Left lung (tissue), 10 donors: ENCODE data around the gene IKBIP. TPM values are rescaled to one million over a fixed set of nuclear protein-coding genes. Genes with fewer than 3 reads are reported as not detected.
A peak's percentile ranks its signal among the peaks of the same experiment; 100 is the strongest.

Source experiments
- ATAC-seq: fragments of 200-7000 bp; cut with Tn5 transposase; one replicate; pipeline ENCODE4 v1.9.1; 2020; ENCODE audit warnings: moderate library complexity
- DNase-seq, 4 donors: peaks; one replicate each; pipeline ENCODE4 v3.0.0-alpha.2; 2013 to 2020
- H3K27ac ChIP-seq, 2 donors: fragments of 200-600 bp; sonication (generic) in 1 of 2; one replicate each; pipeline versions ENCODE4 v1.5.0 to v1.8.0; 2020 to 2021
- H3K27me3 ChIP-seq, 2 donors: fragments of 200-600 bp; sonication (generic) in 1 of 2; one replicate each; pipeline versions ENCODE4 v1.5.0 to v1.8.0; 2020 to 2021
- H3K36me3 ChIP-seq, 2 donors: fragments of 200-600 bp; sonication (generic) in 1 of 2; one replicate each; pipeline versions ENCODE4 v1.5.0 to v1.8.0; 2020 to 2021
- H3K4me1 ChIP-seq, 2 donors: fragments of 200-600 bp; one replicate each; pipeline ENCODE4 v1.8.0; 2021
- H3K4me3 ChIP-seq, 2 donors: fragments of 200-600 bp; sonication (generic) in 1 of 2; one replicate each; pipeline versions ENCODE4 v1.5.0 to v1.8.0; 2020 to 2021; ENCODE audit warnings: mild to moderate bottlenecking in 1 of 2
- H3K9me3 ChIP-seq, 2 donors: fragments of 200-600 bp; sonication (generic) in 1 of 2; one replicate each; pipeline versions ENCODE4 v1.5.0 to v1.8.0; 2020 to 2021
- CTCF ChIP-seq, 2 donors: fragments of 200-600 bp; sonication (generic) in 1 of 2; IDR thresholded peaks; one replicate each; pipeline versions ENCODE4 v1.5.0 to v1.8.0; 2021; ENCODE audit warnings: antibody characterized with exemption in 2 of 2
- intact Hi-C, 2 donors: fragments of 100-400 bp; cut with DNase I; formaldehyde crosslinking; loops; one replicate each; pipeline versions ENCODE4 v1.11.2 to v1.14.2; 2022
- polyA plus RNA-seq, 6 donors: library from polyadenylated mRNA; unstranded; fragments of 120-200 nt; gene quantifications; one replicate each; pipeline ENCODE4 v1.2.1, GENCODE V29; 2013; ENCODE audit not compliant: insufficient read length in 6 of 6
- total RNA-seq, 2 donors: library from RNA; stranded (reverse); fragmentation: NEBNext Ultra II Directional; extraction: Animal tissue kit (Norgen Biotek cat#: 25700); gene quantifications; one replicate each; pipeline ENCODE4 v1.2.1, GENCODE V29; 2021
- donor health status: DM: no; HTN: yes; CAD: no.
- donor health status: DM: no; HTN: no; CAD: no.

The IKBIP gene
- total and polyA plus RNA-seq, 8 donors: 23.6 to 31.7 (median 28.5) TPM

- Histone ChIP-seq H3K9me3 (no peaks in the 10 kb centered on the region), H3K36me3 (no peaks in the 10 kb centered on the region), H3K4me1 (peaks cover 0 to 66% of the 10 kb centered on the region in 2 donors), H3K27me3 (no peaks in the 10 kb centered on the region), H3K27ac (no peak overlapping the region), H3K4me3 (no peak overlapping the region)
- TF ChIP-seq CTCF (IDR thresholded peaks at IDR 0.05): no peak
- DNase-seq: no peak
- no peak for ATAC-seq
- intact Hi-C loops: no loop called here
Observed at GRCh38 chr12:98639491-98639890, 5.1 kb downstream of the IKBIP start.

DNA sequence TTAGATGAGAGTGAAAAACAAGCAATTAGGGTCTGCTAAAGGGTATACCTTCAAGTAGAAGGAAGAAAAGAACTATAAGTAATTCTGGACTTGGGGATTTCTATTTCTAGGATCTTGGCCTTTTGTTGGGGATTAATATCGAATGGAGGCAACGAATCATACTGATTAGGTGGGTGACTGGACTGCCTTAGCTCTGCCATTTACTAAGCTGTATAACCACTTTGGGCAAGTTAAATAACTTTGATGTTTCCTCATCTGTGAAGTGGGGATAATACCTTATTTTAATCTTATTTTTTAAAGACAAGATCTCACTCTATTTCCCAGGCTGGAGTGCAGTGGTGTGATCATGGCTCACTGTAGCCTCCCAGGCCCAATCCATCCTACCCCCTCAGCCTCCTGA, 6.6 kb downstream of the IKBIP start:
- TF ChIP-seq CTCF (IDR thresholded peaks at IDR 0.05): no peak
- Histone ChIP-seq H3K9me3 (no peaks in the 10 kb centered on the region), H3K4me1 (peaks cover 0 to 60% of the 10 kb centered on the region in 2 donors), H3K36me3 (no peaks in the 10 kb centered on the region), H3K4me3 (no peak overlapping the region), H3K27ac (no peak overlapping the region), H3K27me3 (no peaks in the 10 kb centered on the region)
- ATAC-seq (no peak), DNase-seq (no peak)
- intact Hi-C loops: no loop called here

DNA sequence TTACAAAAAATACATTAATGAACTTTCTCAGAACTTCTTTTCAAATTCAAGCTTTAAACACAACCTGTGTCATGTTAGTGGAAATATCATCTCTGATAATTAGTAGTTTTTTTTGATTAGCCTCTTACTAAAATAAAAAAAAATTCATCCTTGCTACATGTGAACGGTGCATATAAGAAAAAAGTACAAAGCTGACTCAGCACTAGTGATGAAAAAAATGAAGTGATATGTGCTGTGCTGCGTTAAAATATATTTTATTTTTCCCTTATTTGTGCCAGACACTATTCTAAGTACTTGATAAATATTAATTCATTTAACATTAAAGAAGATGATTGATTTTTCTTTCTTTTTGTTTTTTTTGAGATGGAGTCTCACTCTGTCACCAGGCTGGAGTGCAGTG, 7.5 kb downstream of the IKBIP start:
- DNase-seq: no peak
- intact Hi-C loops: no loop called here

DNA sequence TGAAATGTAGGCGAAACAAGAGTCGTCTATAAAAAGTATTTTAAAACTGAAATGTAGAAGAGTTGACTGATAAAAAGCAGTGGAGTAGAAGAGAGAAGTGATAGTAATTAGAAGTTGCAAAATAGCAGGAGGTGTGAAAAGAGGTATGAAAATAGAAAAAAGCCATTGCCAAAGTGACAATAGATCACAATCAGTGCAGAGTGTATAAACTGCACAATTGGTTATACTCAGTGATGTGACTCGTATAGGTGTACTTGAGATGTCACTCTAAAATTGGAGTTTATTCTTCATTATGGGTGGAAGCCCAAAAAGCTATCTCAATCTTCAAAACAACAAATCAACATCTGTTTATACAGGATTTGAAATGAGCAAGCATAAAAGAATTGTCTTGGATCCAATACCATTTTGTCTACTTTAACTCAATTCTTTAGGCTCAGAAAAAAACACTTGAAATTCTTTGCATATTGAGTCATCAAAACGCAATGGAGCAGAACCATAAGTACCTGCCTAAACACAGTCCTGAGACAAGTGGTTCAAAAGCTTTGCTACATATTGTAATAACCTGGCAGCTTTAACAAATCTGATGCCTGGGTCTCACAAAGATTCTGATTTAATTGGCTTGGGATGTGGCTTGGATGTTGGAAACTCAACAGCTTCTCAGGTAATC, 8.8 kb downstream of the IKBIP start:
- intact Hi-C loops: no loop called here
- H3K27ac ChIP-seq: peak overlapping the region in 1 of 2 donors; percentile 9
- H3K4me1 ChIP-seq: peaks cover 0 to 40% of the 10 kb centered on the region in 2 donors
- peak in 1 of 4 donors; percentile 44 for DNase-seq
- H3K27me3 ChIP-seq: no peaks in the 10 kb centered on the region
- no peaks in the 10 kb centered on the region for H3K36me3 ChIP-seq
- no peak for TF ChIP-seq CTCF (IDR thresholded peaks at IDR 0.05)
- no peaks in the 10 kb centered on the region for H3K9me3 ChIP-seq
- H3K4me3 ChIP-seq: no peak overlapping the region
- ATAC-seq: peak; percentile 95

More for the DNA sequence above, 7.5 kb downstream of the IKBIP start:
- no peak for TF ChIP-seq CTCF (IDR thresholded peaks at IDR 0.05)
- no peak for ATAC-seq
- Histone ChIP-seq H3K36me3 (no peaks in the 10 kb centered on the region), H3K27me3 (no peaks in the 10 kb centered on the region), H3K4me3 (no peak overlapping the region), H3K9me3 (no peaks in the 10 kb centered on the region), H3K27ac (no peak overlapping the region), H3K4me1 (peaks cover 0 to 50% of the 10 kb centered on the region in 2 donors)

DNA sequence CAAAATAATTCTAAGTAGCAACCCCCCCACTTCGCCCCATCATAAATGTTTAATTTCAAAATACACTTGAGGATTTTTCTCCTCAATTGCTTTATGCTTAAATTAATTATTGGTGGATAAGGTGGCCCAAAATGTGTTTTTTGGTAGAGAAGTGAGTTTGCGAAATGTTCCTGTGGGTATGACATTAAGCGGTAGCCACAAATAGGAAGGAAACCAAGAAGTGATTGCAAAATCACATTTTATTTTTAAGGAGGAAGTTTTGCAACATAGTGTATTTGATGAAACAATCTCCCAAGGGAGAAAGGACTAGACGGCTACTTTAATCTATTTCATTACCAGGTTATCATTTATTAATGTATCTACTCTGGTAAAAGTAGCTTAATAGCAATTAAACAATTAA, 25.6 kb downstream of the IKBIP start:
- Histone ChIP-seq H3K9me3 (no peaks in the 10 kb centered on the region), H3K36me3 (no peaks in the 10 kb centered on the region), H3K27ac (peak overlapping the region in 1 of 2 donors; percentile 74), H3K27me3 (no peaks in the 10 kb centered on the region), H3K4me1 (peaks cover 6 to 32% of the 10 kb centered on the region in 2 donors), H3K4me3 (no peak overlapping the region)
- TF ChIP-seq CTCF (IDR thresholded peaks at IDR 0.05): no peak
- DNase-seq: peak in 1 of 4 donors; percentile 24
- ATAC-seq: peak; percentile 79
- intact Hi-C loops: no loop called here
